GM19467 (cell line): Measurements from ENCODE around the gene REEP1.

Source experiments
- ATAC-seq: cut with Tn5 transposase; IDR thresholded peaks from one replicate; pipeline ENCODE4 v1.9.1; 2021; ENCODE audit warnings: mild to moderate bottlenecking, moderate library complexity; ENCODE audit not compliant: unreplicated experiment

REEP1 gene

GRCh38 chr2:86337244-86337835, at the start of gene REEP1:
Gene REEP1 (minus strand): TSS chr2:86337626. CDS start chr2:86337510, 116 bp downstream.
- no peak for ATAC-seq

- no peak for ATAC-seq
These were observed 46.4 kb upstream of the REEP1 start for GRCh38 chr2:86383844-86384243.

- no peak for ATAC-seq
These were observed 45.3 kb upstream of the REEP1 start for GRCh38 chr2:86382698-86383097.

GRCh38 chr2:86382108-86382507, 44.7 kb upstream of the REEP1 start:
- no peak for ATAC-seq

GRCh38 chr2:86378469-86378868, 41.0 kb upstream of the REEP1 start:
- no peak for ATAC-seq

- no peak for ATAC-seq
These were observed 38.2 kb upstream of the REEP1 start for GRCh38 chr2:86375623-86376022.

- ATAC-seq: no peak
These were observed 35.4 kb upstream of the REEP1 start for GRCh38 chr2:86372641-86373502.

GRCh38 chr2:86372133-86372532, 34.7 kb upstream of the REEP1 start:
- ATAC-seq: no peak

GRCh38 chr2:86371527-86371926, 34.1 kb upstream of the REEP1 start:
- ATAC-seq: no peak

- ATAC-seq: no peak
These were observed 33.2 kb upstream of the REEP1 start for GRCh38 chr2:86370579-86370978.

GRCh38 chr2:86368161-86368824, 30.9 kb upstream of the REEP1 start:
- ATAC-seq: no peak

GRCh38 chr2:86367499-86367777, 30.0 kb upstream of the REEP1 start:
- ATAC-seq: no peak

- no peak for ATAC-seq
These were observed 29.4 kb upstream of the REEP1 start for GRCh38 chr2:86366651-86367498.

- ATAC-seq: no peak
These were observed 27.5 kb upstream of the REEP1 start for GRCh38 chr2:86364894-86365293.

GRCh38 chr2:86360776-86361175, 23.4 kb upstream of the REEP1 start:
- no peak for ATAC-seq

GRCh38 chr2:86358957-86359356, 21.5 kb upstream of the REEP1 start:
- ATAC-seq: peak; percentile 58

GRCh38 chr2:86357392-86357963, 20.1 kb upstream of the REEP1 start:
- ATAC-seq: no peak

- no peak for ATAC-seq
These were observed 15.3 kb upstream of the REEP1 start for GRCh38 chr2:86352727-86353221.

GRCh38 chr2:86352137-86352726, 14.8 kb upstream of the REEP1 start:
- ATAC-seq: no peak

GRCh38 chr2:86350751-86351150, 13.3 kb upstream of the REEP1 start:
- ATAC-seq: no peak
